Jurkat, Clone E6-1 (cell line): Measurements from ENCODE around the gene PHLDB2.
A peak's percentile ranks its signal among the peaks of the same experiment; 100 is the strongest.

ENCODE experiments used
- DNase-seq: peaks from one replicate; pipeline ENCODE4 v3.0.0-alpha.2; 2011; ENCODE audit warnings: low read depth, low spot score
- H3K4me3 ChIP-seq: 2 replicates; pipeline ENCODE4 v1.5.1; 2011; ENCODE audit warnings: mild to moderate bottlenecking, low read length, control low read depth, moderate library complexity

PHLDB2 gene

GRCh38 chr3:111948786-111949185, 89.7 kb downstream of the PHLDB2 start:
- H3K4me3 ChIP-seq: no peak overlapping the region
- no peak for DNase-seq

GRCh38 chr3:111949712-111950111, 90.6 kb downstream of the PHLDB2 start:
- DNase-seq: no peak
- H3K4me3 ChIP-seq: no peak overlapping the region

GRCh38 chr3:111951032-111951431, 92.0 kb downstream of the PHLDB2 start:
- DNase-seq: no peak

GRCh38 chr3:111952086-111952485, 93.0 kb downstream of the PHLDB2 start:
- no peak overlapping the region for H3K4me3 ChIP-seq
- DNase-seq: no peak

More at GRCh38 chr3:111951032-111951431, 92.0 kb downstream of the PHLDB2 start:
- H3K4me3 ChIP-seq: no peak overlapping the region

- no peak for DNase-seq
- no peak overlapping the region for H3K4me3 ChIP-seq
Measured at GRCh38 chr3:111952866-111953450, 93.9 kb downstream of the PHLDB2 start.

GRCh38 chr3:111954228-111954990, 95.3 kb downstream of the PHLDB2 start:
- no peak for DNase-seq
- H3K4me3 ChIP-seq: no peak overlapping the region

- DNase-seq: no peak
- no peak overlapping the region for H3K4me3 ChIP-seq
Measured at GRCh38 chr3:111955876-111956275, 96.8 kb downstream of the PHLDB2 start.

GRCh38 chr3:111956449-111956848, 97.4 kb downstream of the PHLDB2 start:
- H3K4me3 ChIP-seq: no peak overlapping the region
- no peak for DNase-seq

- H3K4me3 ChIP-seq: no peak overlapping the region
- DNase-seq: no peak
Measured at GRCh38 chr3:111956995-111957734, 98.1 kb downstream of the PHLDB2 start.

- DNase-seq: peak; percentile 11
- no peak overlapping the region for H3K4me3 ChIP-seq
Measured at GRCh38 chr3:111961461-111962164, 102.5 kb downstream of the PHLDB2 start.

GRCh38 chr3:111963424-111963823, 104.4 kb downstream of the PHLDB2 start:
- no peak overlapping the region for H3K4me3 ChIP-seq
- DNase-seq: no peak

- H3K4me3 ChIP-seq: no peak overlapping the region
Measured at GRCh38 chr3:111965484-111965883, 106.4 kb downstream of the PHLDB2 start.

GRCh38 chr3:111967068-111967467, 108.0 kb downstream of the PHLDB2 start:
- no peak for DNase-seq
- H3K4me3 ChIP-seq: no peak overlapping the region

More at GRCh38 chr3:111965484-111965883, 106.4 kb downstream of the PHLDB2 start:
- no peak for DNase-seq

- peak; percentile 73 for DNase-seq
Measured at GRCh38 chr3:111967651-111968274, 108.7 kb downstream of the PHLDB2 start.

GRCh38 chr3:111968319-111969054, 109.4 kb downstream of the PHLDB2 start:
- DNase-seq: no peak

More at GRCh38 chr3:111967651-111968274, 108.7 kb downstream of the PHLDB2 start:
- no peak overlapping the region for H3K4me3 ChIP-seq

GRCh38 chr3:111970376-111970775, 111.3 kb downstream of the PHLDB2 start:
- H3K4me3 ChIP-seq: no peak overlapping the region
- DNase-seq: no peak

More at GRCh38 chr3:111968319-111969054, 109.4 kb downstream of the PHLDB2 start:
- no peak overlapping the region for H3K4me3 ChIP-seq

GRCh38 chr3:111971533-111972130, 112.6 kb downstream of the PHLDB2 start:
- no peak for DNase-seq
- no peak overlapping the region for H3K4me3 ChIP-seq

- DNase-seq: no peak
- H3K4me3 ChIP-seq: no peak overlapping the region
Measured at GRCh38 chr3:111972891-111973290, 113.8 kb downstream of the PHLDB2 start.
